ENCODE data around the gene GALNT16.
A peak's percentile ranks its signal among the peaks of the same experiment; 100 is the strongest.

The GALNT16 gene

DNA sequence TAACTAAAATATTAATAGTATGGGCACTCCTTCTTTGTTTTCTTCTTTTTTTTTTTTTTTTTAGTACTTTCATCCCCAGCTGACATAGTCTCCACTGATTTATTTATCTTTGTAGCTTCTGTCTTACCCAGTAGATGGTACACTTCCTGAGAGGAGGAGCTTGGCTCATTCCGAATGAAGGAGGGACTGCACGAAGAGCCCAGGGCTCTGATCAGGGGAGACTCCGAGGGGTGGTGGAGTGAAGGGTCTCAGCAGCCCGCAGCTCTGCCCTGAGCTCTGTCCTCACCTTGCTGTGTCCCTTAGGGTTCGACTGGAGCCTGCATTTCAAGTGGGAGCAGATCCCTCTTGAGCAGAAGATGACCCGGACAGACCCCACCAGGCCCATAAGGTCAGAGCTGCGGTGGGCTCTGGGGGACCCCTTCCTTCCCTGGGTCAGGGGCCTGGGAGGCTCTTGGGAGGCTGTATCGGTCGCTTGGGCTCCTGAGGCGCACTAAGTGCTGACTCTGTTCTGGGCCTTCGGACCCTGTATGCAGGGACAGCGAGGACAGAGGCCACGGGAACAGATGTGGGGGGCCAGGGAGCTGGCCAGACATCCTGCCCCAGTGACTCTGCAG lies 72.9 kb downstream of the GALNT16 start:
- Histone ChIP-seq H3K4me3 (ENCODE audit: low read depth in 1 of 2, low read length in 2 of 2) (no peak overlapping the region), H2AFZ (ENCODE audit: low read depth, low read length) (no peak overlapping the region), H3K79me2 (ENCODE audit: insufficient read depth, low read length) (no peaks in the 10 kb centered on the region), H4K20me1 (ENCODE audit: insufficient read depth, low read length) (0 out of 2 replicates have a peak, but pooled peaks cover 3% of the 10 kb centered on the region), H3K27ac (ENCODE audit: low read length) (no peak overlapping the region), H3K4me2 (ENCODE audit: insufficient read depth, low read length) (no peak overlapping the region), H3K27me3 (ENCODE audit: insufficient read depth, low read length, poor library complexity) (peaks cover 3% of the 10 kb centered on the region), H3K9ac (ENCODE audit: low read depth, low read length) (no peak overlapping the region), H3K9me3 (ENCODE audit: insufficient read depth, low read length, severe bottlenecking) (no peaks in the 10 kb centered on the region), H3K4me1 (ENCODE audit: insufficient read depth, low read length) (no peaks in the 10 kb centered on the region), H3K36me3 (ENCODE audit: insufficient read depth, low read length) (no peaks in the 10 kb centered on the region)
- DNase-seq: no peak
- no peak for ATAC-seq (ENCODE audit: insufficient read depth, low read depth)
- TF ChIP-seq, protein P1, sequence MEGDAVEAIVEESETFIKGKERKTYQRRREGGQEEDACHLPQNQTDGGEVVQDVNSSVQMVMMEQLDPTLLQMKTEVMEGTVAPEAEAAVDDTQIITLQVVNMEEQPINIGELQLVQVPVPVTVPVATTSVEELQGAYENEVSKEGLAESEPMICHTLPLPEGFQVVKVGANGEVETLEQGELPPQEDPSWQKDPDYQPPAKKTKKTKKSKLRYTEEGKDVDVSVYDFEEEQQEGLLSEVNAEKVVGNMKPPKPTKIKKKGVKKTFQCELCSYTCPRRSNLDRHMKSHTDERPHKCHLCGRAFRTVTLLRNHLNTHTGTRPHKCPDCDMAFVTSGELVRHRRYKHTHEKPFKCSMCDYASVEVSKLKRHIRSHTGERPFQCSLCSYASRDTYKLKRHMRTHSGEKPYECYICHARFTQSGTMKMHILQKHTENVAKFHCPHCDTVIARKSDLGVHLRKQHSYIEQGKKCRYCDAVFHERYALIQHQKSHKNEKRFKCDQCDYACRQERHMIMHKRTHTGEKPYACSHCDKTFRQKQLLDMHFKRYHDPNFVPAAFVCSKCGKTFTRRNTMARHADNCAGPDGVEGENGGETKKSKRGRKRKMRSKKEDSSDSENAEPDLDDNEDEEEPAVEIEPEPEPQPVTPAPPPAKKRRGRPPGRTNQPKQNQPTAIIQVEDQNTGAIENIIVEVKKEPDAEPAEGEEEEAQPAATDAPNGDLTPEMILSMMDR (IDR thresholded peaks at IDR 0.05; ENCODE audit: borderline replicate concordance, extremely low read depth, low read length, poor library complexity, severe bottlenecking): no peak
- no peak for TF ChIP-seq EZH2 (IDR thresholded peaks at IDR 0.05; ENCODE audit: borderline replicate concordance, low read depth, low read length, severe bottlenecking)

DNA sequence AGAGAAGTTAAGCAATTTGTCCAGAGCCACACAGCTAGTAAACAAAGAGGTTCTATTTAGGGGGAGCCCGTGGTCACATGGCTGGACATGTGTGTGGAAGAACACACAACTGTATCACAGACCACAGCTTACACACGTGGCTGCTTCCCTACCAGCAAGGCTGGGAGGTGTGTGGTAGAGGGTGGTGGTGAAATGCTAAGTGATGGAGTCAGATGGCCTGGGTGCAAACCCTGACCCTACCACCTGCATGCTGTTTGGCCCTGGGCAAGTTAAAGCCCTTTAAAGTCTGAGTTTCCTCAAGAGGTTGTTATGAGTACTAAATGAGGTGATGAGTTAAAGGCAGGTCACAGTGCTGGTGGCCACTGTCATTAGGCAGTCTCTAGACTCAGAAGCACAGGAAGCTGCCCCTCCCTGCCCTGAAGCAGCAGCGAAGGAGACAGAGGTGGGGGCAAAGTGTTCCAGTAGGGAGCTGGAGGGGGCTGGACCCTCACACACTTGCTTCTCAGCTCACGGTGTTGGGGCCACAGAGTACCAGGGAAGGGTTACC lies 73.9 kb downstream of the GALNT16 start:
- Histone ChIP-seq H3K36me3 (ENCODE audit: insufficient read depth, low read length) (no peaks in the 10 kb centered on the region), H3K4me2 (ENCODE audit: insufficient read depth, low read length) (no peak overlapping the region), H3K27ac (ENCODE audit: low read length) (no peak overlapping the region), H3K9me3 (ENCODE audit: insufficient read depth, low read length, severe bottlenecking) (no peaks in the 10 kb centered on the region), H3K27me3 (ENCODE audit: insufficient read depth, low read length, poor library complexity) (peaks cover 3% of the 10 kb centered on the region), H3K4me3 (ENCODE audit: low read depth in 1 of 2, low read length in 2 of 2) (no peak overlapping the region), H2AFZ (ENCODE audit: low read depth, low read length) (no peak overlapping the region), H4K20me1 (ENCODE audit: insufficient read depth, low read length) (0 out of 2 replicates have a peak, but pooled peaks cover 3% of the 10 kb centered on the region), H3K79me2 (ENCODE audit: insufficient read depth, low read length) (no peaks in the 10 kb centered on the region), H3K9ac (ENCODE audit: low read depth, low read length) (no peak overlapping the region), H3K4me1 (ENCODE audit: insufficient read depth, low read length) (no peaks in the 10 kb centered on the region)
- ATAC-seq (ENCODE audit: insufficient read depth, low read depth): no peak
- DNase-seq: no peak
- no peak for TF ChIP-seq EZH2 (IDR thresholded peaks at IDR 0.05; ENCODE audit: borderline replicate concordance, low read depth, low read length, severe bottlenecking)
- TF ChIP-seq, protein P1 (IDR thresholded peaks at IDR 0.05; ENCODE audit: borderline replicate concordance, extremely low read depth, low read length, poor library complexity, severe bottlenecking): no peak

DNA sequence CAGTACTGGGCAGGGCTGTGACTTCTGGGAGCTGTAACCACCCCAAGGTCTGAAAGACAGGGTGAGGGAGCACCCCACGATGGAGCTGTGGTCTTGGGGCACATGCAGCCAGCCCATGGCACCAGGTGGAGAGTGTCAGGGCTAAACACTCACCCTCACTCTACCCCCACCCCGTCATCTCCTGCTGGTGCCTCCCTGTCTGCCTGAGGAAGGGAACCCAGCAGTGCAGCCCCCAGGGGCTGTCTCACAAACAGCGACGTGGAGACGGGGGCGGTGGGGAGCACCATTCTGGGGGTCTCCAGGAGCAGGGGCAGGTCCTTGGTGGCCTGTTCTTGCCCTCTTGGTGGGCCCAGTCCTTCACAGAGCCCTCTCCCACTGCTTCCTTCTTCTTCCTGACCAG lies 74.6 kb downstream of the GALNT16 start:
- no peaks in the 10 kb centered on the region for H3K4me1 ChIP-seq (ENCODE audit: insufficient read depth, low read length)
- H3K9me3 ChIP-seq (ENCODE audit: insufficient read depth, low read length, severe bottlenecking): no peaks in the 10 kb centered on the region
- H3K79me2 ChIP-seq (ENCODE audit: insufficient read depth, low read length): no peaks in the 10 kb centered on the region
- H3K27ac ChIP-seq (ENCODE audit: low read length): no peak overlapping the region
- H3K9ac ChIP-seq (ENCODE audit: low read depth, low read length): no peak overlapping the region
- peaks cover 3% of the 10 kb centered on the region for H3K27me3 ChIP-seq (ENCODE audit: insufficient read depth, low read length, poor library complexity)
- H2AFZ ChIP-seq (ENCODE audit: low read depth, low read length): no peak overlapping the region
- no peak overlapping the region for H3K4me2 ChIP-seq (ENCODE audit: insufficient read depth, low read length)
- H3K4me3 ChIP-seq (ENCODE audit: low read depth in 1 of 2, low read length in 2 of 2): no peak overlapping the region
- no peak for TF ChIP-seq EZH2 (IDR thresholded peaks at IDR 0.05; ENCODE audit: borderline replicate concordance, low read depth, low read length, severe bottlenecking)
- H3K36me3 ChIP-seq (ENCODE audit: insufficient read depth, low read length): no peaks in the 10 kb centered on the region
- ATAC-seq (ENCODE audit: insufficient read depth, low read depth): no peak
- 0 out of 2 replicates have a peak, but pooled peaks cover 3% of the 10 kb centered on the region for H4K20me1 ChIP-seq (ENCODE audit: insufficient read depth, low read length)
- no peak for DNase-seq

DNA sequence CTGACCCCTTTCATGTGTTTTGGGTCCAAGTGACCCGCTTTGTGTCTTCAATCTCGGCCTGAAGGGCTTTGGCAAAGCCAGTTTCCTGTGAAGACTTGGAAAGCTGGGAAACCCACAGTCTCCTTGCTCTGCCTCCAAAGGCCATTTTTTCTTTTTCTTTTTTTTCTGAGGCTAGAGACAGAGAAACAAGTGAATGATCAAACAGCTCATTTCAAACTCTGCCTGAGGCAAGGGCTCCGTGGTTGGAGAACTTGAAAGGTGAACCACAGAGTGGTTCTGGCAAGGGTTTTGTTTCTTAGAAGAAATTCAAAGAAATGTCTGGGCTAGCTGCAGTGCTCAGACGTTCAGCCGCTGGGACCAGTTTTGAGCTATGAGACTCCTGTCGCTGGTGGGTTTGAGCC lies 75.4 kb downstream of the GALNT16 start:
- H3K4me1 ChIP-seq (ENCODE audit: insufficient read depth, low read length): no peaks in the 10 kb centered on the region
- H3K9me3 ChIP-seq (ENCODE audit: insufficient read depth, low read length, severe bottlenecking): no peaks in the 10 kb centered on the region
- ATAC-seq (ENCODE audit: insufficient read depth, low read depth) (peak; percentile 78), DNase-seq (peak; percentile 36)
- H3K27ac ChIP-seq (ENCODE audit: low read length): no peak overlapping the region
- H3K79me2 ChIP-seq (ENCODE audit: insufficient read depth, low read length): no peaks in the 10 kb centered on the region
- no peak for TF ChIP-seq EZH2 (IDR thresholded peaks at IDR 0.05; ENCODE audit: borderline replicate concordance, low read depth, low read length, severe bottlenecking)
- TF ChIP-seq, protein P1 (IDR thresholded peaks at IDR 0.05; ENCODE audit: borderline replicate concordance, extremely low read depth, low read length, poor library complexity, severe bottlenecking): no peak
- peaks cover 3% of the 10 kb centered on the region for H3K27me3 ChIP-seq (ENCODE audit: insufficient read depth, low read length, poor library complexity)
- no peak overlapping the region for H3K9ac ChIP-seq (ENCODE audit: low read depth, low read length)
- no peak overlapping the region for H3K4me3 ChIP-seq (ENCODE audit: low read depth in 1 of 2, low read length in 2 of 2)
- H4K20me1 ChIP-seq (ENCODE audit: insufficient read depth, low read length): 0 out of 2 replicates have a peak, but pooled peaks cover 3% of the 10 kb centered on the region
- H3K36me3 ChIP-seq (ENCODE audit: insufficient read depth, low read length): no peaks in the 10 kb centered on the region
- no peak overlapping the region for H2AFZ ChIP-seq (ENCODE audit: low read depth, low read length)
- H3K4me2 ChIP-seq (ENCODE audit: insufficient read depth, low read length): no peak overlapping the region
